Kidney (tissue), 14 donors: ENCODE measurements around the gene TTC28. TPM values are rescaled to one million over a fixed set of nuclear protein-coding genes. Genes with fewer than 3 reads are reported as not detected.

Source experiments
- DNase-seq, 5 donors: peaks; one replicate each; pipeline ENCODE4 v3.0.0-alpha.2; 2013 to 2020
- FAIRE-seq: peaks from 2 replicates; lab custom pipeline; 2012; peaks lifted over from hg19 to GRCh38; lab: Jason Lieb, UNC
- H3K27ac ChIP-seq, 2 donors: one replicate each; pipeline ENCODE4 v1.7.0; 2013; ENCODE audit warnings: low read depth in 2 of 2, low read length in 2 of 2, inconsistent platforms in 1 of 2
- H3K27me3 ChIP-seq: one replicate; pipeline ENCODE4 v1.7.1; 2013; ENCODE audit warnings: low read length, inconsistent platforms; ENCODE audit not compliant: control insufficient read depth, insufficient read depth
- H3K36me3 ChIP-seq, 3 donors: one replicate each; pipeline versions ENCODE4 v1.7.0 to v1.7.1; 2013; ENCODE audit warnings: low read length in 3 of 3, control low read depth in 1 of 3, inconsistent platforms in 1 of 3; ENCODE audit not compliant: insufficient read depth in 3 of 3, control insufficient read depth in 2 of 3
- H3K4me1 ChIP-seq, 3 donors: one replicate each; pipeline versions ENCODE4 v1.7.0 to v1.7.1; 2013; ENCODE audit warnings: low read length in 3 of 3, inconsistent platforms in 1 of 3, low read depth in 1 of 3; ENCODE audit not compliant: control insufficient read depth in 2 of 3, insufficient read depth in 2 of 3
- H3K4me3 ChIP-seq, 3 donors: one replicate each; pipeline versions ENCODE4 v1.7.0 to v1.8.1; 2013; ENCODE audit warnings: low read length in 3 of 3, control low read depth in 1 of 3, inconsistent platforms in 1 of 3
- H3K9ac ChIP-seq, 3 donors: one replicate each; pipeline versions ENCODE4 v1.7.0 to v1.7.1; 2013; ENCODE audit warnings: low read length in 3 of 3, control low read depth in 1 of 3, inconsistent platforms in 1 of 3
- H3K9me3 ChIP-seq, 3 donors: one replicate each; pipeline versions ENCODE4 v1.7.0 to v1.7.1; 2013; ENCODE audit warnings: low read length in 3 of 3, control low read depth in 1 of 3, inconsistent platforms in 1 of 3; ENCODE audit not compliant: control insufficient read depth in 2 of 3, insufficient read depth in 1 of 3
- intact Hi-C: fragments of 100-400 bp; cut with DNase I; formaldehyde crosslinking; loops from one replicate; pipeline ENCODE4 v1.11.1; 2022
- polyA plus RNA-seq: library from polyadenylated mRNA; stranded (reverse); fragments of 350-450 nt; fragmentation: Illumina TruSeq; extraction: RNeasy Lipid Tissue Mini Kit (QIAGEN cat#74804); gene quantifications from one replicate; pipeline ENCODE4 v1.2.3, GENCODE V29; 2014; ENCODE audit warnings: low read depth, low replicate concordance; ENCODE audit not compliant: insufficient read depth
- total RNA-seq: library from RNA; stranded (reverse); fragmentation: NEBNext Ultra II Directional; extraction: Animal tissue kit (Norgen Biotek cat#: 25700); gene quantifications from one replicate; pipeline ENCODE4 v1.2.1, GENCODE V29; 2021
- TF ChIP-seq, protein P1 (sequence below): IDR thresholded peaks from 3 replicates; pipeline ENCODE4 v1.5.1; 2012; ENCODE audit warnings: mild to moderate bottlenecking, moderate library complexity, borderline replicate concordance; ENCODE audit not compliant: insufficient read depth; ENCODE audit errors: extremely low read depth
- donor health status: control.
- donor health status: control.
- donor health status: control.
- donor health status: control.
- donor health status: control.
- donor health status: DM: yes; HTN: yes; CAD: no.
- donor health status: Normal renal cell carcinoma (clear cell type).

TTC28 gene
- total and polyA plus RNA-seq, 2 donors from 2014 or later, result 3.5 to 40.2 TPM

DNA sequence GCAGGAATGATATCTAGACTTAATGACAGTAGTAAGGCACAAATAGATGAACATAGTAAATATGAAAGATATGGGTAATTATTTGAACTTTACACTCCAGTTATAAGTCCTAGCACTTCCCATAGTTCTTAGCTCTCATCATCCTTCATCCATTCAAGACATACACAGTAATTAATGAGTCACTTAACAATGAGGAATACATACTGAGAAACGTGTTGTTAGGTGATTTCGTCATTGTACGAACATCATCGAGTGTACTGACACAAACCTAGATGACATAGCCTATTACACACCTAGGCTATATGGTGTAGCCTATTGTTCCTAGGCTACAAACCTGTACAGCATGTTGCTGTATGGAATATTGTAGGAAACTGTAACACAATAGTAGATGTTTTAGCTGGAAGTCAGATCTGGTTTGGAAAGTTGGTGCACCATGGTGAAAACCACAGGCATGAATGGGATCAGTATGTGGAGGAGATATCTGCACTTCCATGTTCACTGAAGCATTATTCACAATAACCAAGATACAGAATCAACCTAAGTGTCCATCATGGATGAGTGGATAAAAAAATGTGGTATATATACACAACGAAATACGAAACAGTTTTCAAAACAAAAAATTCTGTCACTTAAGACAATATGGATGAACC, 530.7 kb downstream of the TTC28 start:
- H3K27me3 ChIP-seq, result no peaks in the 10 kb centered on the region
- H3K27ac ChIP-seq, result no peak overlapping the region
- DNase-seq (no peak), FAIRE-seq (no peak)
- H3K4me1 ChIP-seq, result peaks cover 0 to 5% (median 0%) of the 10 kb centered on the region in 3 donors
- intact Hi-C loops, result no loop called here
- no peak overlapping the region for H3K4me3 ChIP-seq
- H3K36me3 ChIP-seq, result no peaks in the 10 kb centered on the region
- H3K9ac ChIP-seq, result no peak overlapping the region
- TF ChIP-seq, protein P1, sequence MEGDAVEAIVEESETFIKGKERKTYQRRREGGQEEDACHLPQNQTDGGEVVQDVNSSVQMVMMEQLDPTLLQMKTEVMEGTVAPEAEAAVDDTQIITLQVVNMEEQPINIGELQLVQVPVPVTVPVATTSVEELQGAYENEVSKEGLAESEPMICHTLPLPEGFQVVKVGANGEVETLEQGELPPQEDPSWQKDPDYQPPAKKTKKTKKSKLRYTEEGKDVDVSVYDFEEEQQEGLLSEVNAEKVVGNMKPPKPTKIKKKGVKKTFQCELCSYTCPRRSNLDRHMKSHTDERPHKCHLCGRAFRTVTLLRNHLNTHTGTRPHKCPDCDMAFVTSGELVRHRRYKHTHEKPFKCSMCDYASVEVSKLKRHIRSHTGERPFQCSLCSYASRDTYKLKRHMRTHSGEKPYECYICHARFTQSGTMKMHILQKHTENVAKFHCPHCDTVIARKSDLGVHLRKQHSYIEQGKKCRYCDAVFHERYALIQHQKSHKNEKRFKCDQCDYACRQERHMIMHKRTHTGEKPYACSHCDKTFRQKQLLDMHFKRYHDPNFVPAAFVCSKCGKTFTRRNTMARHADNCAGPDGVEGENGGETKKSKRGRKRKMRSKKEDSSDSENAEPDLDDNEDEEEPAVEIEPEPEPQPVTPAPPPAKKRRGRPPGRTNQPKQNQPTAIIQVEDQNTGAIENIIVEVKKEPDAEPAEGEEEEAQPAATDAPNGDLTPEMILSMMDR, result no peak
- H3K9me3 ChIP-seq, result no peaks in the 10 kb centered on the region

DNA sequence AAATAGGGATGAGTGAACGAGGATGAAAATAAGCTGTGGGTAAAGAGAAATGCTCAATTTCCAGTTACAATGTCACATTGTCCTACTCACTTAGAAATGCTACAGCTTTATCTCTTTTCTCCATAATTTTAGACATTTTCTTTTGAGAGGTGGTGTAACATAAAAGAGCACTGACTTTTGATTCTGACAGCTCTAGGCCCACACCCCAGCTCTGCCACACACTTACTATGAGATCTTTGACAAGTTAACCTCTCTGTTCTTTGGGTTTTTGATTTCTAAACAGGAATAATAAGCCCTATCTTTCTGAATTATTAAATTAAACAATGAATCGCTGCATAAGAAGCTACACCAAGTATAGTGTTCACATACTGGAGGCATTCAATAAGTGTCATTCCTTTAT, 532.2 kb downstream of the TTC28 start:
- Histone ChIP-seq H3K36me3 (no peaks in the 10 kb centered on the region), H3K27ac (no peak overlapping the region), H3K4me1 (peaks cover 0 to 8% (median 7%) of the 10 kb centered on the region in 3 donors), H3K4me3 (no peak overlapping the region), H3K9me3 (no peaks in the 10 kb centered on the region), H3K9ac (no peak overlapping the region), H3K27me3 (no peaks in the 10 kb centered on the region)
- TF ChIP-seq, protein P1, result no peak
- no peak for FAIRE-seq
- intact Hi-C loops, result no loop called here
- DNase-seq, result no peak

DNA sequence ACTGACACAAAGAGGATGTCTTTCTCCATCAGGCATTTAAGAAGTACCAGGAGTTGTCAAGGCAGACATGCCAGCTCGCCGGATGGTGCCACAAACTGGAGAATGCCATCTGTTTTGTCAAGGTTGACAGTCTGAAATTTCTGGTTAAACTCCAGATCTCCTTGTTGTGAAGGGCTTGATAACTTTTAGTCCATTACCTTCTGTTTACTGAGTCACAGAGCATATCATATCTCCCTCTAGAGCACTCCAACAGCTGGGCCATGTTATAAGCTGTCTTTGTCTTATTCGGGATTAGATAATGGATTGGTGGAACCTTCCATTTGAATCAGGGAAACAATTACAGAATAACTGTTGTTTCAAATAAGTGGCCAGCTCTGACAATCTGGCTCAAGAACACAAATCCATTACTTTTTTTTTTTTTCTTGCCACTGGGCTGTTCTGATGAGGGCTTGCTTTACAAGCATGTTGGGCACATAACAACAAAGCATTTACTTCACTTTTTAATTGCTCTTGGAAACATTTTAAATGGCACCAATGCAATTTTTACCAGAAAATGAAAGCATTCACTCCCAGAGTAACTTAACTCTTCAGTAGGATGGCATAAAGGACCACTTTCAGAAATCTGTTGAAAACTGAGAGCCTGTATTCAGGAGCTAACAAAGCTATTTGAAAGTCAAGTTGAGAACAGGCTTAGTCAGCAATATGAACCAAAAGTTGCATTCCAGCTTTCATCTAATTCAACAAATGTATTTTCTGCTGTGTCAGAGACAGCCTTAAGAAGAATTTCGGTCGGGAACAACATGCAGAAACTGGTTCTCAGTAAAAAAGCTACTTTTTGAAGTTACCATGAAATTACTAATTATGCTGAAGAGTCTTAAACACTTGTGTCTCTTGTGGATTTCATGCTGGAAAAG, 533.0 kb downstream of the TTC28 start:
- FAIRE-seq (no peak), DNase-seq (peak in 2 of 5 donors; percentile 16 to 18)
- Histone ChIP-seq H3K9ac (no peak overlapping the region), H3K27ac (no peak overlapping the region), H3K27me3 (no peaks in the 10 kb centered on the region), H3K4me1 (peaks cover 0 to 12% (median 8%) of the 10 kb centered on the region in 3 donors), H3K4me3 (no peak overlapping the region), H3K9me3 (no peaks in the 10 kb centered on the region), H3K36me3 (no peaks in the 10 kb centered on the region)
- TF ChIP-seq, protein P1, result no peak
- intact Hi-C loops, result no loop called here
